Common myeloid progenitor, CD34-positive (primary cell): ENCODE measurements around the gene ITGA6.

Source experiments
- CTCF ChIA-PET: fragments of 350-600 bp; sonication (Branson Sonifier 250); formaldehyde crosslinking; loops from one replicate; lab custom pipeline; 2021; ENCODE audit warnings: antibody characterized with exemption; lab: Charles Lee
- POLR2A ChIA-PET: fragments of 350-600 bp; sonication (Branson Sonifier 250); formaldehyde crosslinking; loops from one replicate; lab custom pipeline; 2021; ENCODE audit warnings: antibody characterized with exemption; lab: Charles Lee
- DNase-seq, 3 donors: peaks; one replicate each; pipeline versions ENCODE4 v3.0.0 to v3.0.0-alpha.2; 2013
- H3K27ac ChIP-seq, 2 experiments: 1 replicate in 1 of 2; 2 replicates in 1 of 2; pipeline ENCODE4 v1.7.0; 2013; ENCODE audit warnings: inconsistent platforms in 2 of 2, low read length in 2 of 2, mild to moderate bottlenecking in 2 of 2, low read depth in 1 of 2, moderate library complexity in 1 of 2; ENCODE audit not compliant: severe bottlenecking in 2 of 2, insufficient read depth in 1 of 2, poor library complexity in 1 of 2
- H3K27me3 ChIP-seq, 5 experiments: replicated peaks in 2 of 5; 1 replicate in 3 of 5; 2 replicates in 2 of 5; pipeline versions ENCODE4 v1.6.1 to v1.7.0; 2013; ENCODE audit warnings: low read length in 4 of 5, mild to moderate bottlenecking in 2 of 5, moderate library complexity in 2 of 5, inconsistent platforms in 1 of 5; ENCODE audit not compliant: insufficient read depth in 5 of 5, control insufficient read depth in 4 of 5
- H3K36me3 ChIP-seq, 4 experiments: 1 replicate in 2 of 4; 2 replicates in 2 of 4; pipeline versions ENCODE4 v1.6.1 to v1.7.0; 2013; ENCODE audit warnings: low read length in 3 of 4, control low read depth in 1 of 4, mild to moderate bottlenecking in 1 of 4; ENCODE audit not compliant: control insufficient read depth in 4 of 4, insufficient read depth in 4 of 4
- H3K4me1 ChIP-seq, 4 experiments: 1 replicate in 3 of 4; 2 replicates in 1 of 4; pipeline versions ENCODE4 v1.6.1 to v1.7.1; 2013; ENCODE audit warnings: low read length in 3 of 4, mild to moderate bottlenecking in 3 of 4, control low read depth in 1 of 4, inconsistent platforms in 1 of 4, moderate library complexity in 1 of 4; ENCODE audit not compliant: control insufficient read depth in 4 of 4, insufficient read depth in 4 of 4; ENCODE audit errors: control extremely low read depth in 1 of 4
- H3K4me3 ChIP-seq, 7 experiments: 1 replicate in 4 of 7; 2 replicates in 3 of 7; pipeline versions ENCODE4 v1.5.1 to v1.7.0; 2013; ENCODE audit warnings: mild to moderate bottlenecking in 7 of 7, low read length in 6 of 7, moderate library complexity in 6 of 7, inconsistent platforms in 2 of 7, low read depth in 2 of 7, control low read depth in 1 of 7; ENCODE audit not compliant: insufficient read depth in 4 of 7, control insufficient read depth in 1 of 7; ENCODE audit errors: extremely low read depth in 1 of 7
- H3K9me3 ChIP-seq, 5 experiments: 1 replicate in 4 of 5; 2 replicates in 1 of 5; pipeline versions ENCODE4 v1.6.1 to v1.7.1; 2013; ENCODE audit warnings: low read length in 4 of 5, mild to moderate bottlenecking in 2 of 5, inconsistent platforms in 1 of 5, low read depth in 1 of 5, moderate library complexity in 1 of 5; ENCODE audit not compliant: control insufficient read depth in 4 of 5, insufficient read depth in 2 of 5; ENCODE audit errors: control extremely low read depth in 1 of 5
- WGBS: methylation state at CpG from one replicate; pipeline ENCODE4 v1.1.5; 2013; ENCODE audit not compliant: insufficient coverage; 5-methylcytosine and 5-hydroxymethylcytosine counted together

Gene ITGA6

GRCh38 chr2:172447811-172448493, 20.6 kb downstream of the ITGA6 start:
- H3K4me1 ChIP-seq: peaks cover 0 to 3% (median 1%) of the 10 kb centered on the region in 4 experiments
- no peak overlapping the region for H3K4me3 ChIP-seq
- ChIA-PET POLR2A (no interaction called here), CTCF (interaction anchor here (0.6 to 30.2 kb wide), 5 partner anchors 9 to 809 kb away, joined by 3 to 515 read pairs (median 3); partner anchors contain the start of gene ITGA6)
- 100% methylated on average over 1 of the region's 5 CpGs for WGBS
- no peaks in the 10 kb centered on the region for H3K27me3 ChIP-seq
- no peaks in the 10 kb centered on the region for H3K9me3 ChIP-seq
- H3K27ac ChIP-seq: no peak overlapping the region
- no peak for DNase-seq
- peaks cover 0 to 4% (median 0%) of the 10 kb centered on the region in 4 experiments for H3K36me3 ChIP-seq

DNA sequence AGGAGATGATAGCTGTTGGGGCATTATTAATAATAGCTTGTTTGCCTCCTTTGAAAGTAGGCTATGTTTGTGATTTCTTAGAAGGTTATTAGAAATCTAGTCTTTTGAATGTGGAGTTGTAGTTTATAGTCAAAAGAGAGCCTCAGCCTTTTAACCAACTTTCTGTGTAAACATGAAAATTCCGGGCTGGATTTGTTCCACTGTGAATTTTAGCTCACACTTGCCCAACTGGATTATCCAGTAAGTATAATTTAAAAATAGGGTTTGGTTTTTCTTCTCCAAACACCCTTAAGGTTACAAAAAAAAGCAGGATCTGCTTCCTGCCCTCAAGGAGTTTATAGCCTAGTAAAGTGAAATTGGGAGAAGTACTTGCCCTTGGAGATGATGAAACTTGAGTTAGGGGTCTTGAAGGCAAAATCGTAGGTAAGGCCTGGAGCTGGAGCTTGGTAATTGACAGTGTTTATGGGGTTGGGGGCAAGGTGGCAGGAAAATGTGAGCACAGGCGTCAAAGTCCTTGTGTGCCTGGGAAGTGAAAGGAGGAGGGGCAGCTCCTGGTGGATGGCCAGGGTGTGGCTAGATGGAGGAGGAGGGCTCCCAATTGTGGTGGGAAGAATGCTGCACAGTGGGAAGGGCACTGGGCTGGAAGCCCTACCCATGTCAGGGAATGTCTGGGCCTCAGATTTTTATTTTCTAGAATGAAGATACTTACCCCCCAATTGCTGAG, 21.3 kb downstream of the ITGA6 start:
- peaks cover 0 to 4% (median 0%) of the 10 kb centered on the region in 4 experiments for H3K36me3 ChIP-seq

DNA sequence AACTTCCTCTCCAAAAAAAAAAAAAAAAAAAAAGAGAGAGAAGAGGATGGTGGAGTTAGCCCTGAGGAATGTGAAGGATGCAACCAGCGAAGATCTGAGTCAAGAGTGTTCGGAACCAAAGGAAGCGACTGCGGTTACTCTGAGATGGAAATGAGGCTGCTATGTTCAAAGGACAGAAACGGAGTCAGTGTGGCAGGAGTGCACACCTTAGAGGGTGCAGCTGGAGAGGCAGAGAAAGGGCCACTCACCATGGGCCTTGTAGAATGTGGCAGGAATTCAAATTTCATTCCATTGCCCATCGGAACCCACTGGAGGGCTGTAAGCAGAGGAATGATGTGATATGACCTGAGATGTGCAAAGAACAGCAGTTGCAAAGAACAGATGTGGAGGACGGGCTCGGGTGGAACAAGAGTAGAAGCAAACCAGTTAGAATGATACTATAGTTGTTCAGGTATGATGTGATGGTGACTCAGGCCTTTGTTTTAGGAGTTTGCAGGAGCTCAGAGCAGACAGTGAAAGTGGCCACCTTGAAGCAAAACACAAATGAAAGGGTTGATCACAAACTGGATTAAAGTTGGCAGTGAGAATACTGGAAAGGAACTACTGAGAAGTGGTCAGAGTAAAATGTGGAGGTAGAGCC, 22.6 kb downstream of the ITGA6 start:
- Histone ChIP-seq H3K4me1 (peaks cover 0 to 11% (median 8%) of the 10 kb centered on the region in 4 experiments), H3K9me3 (no peaks in the 10 kb centered on the region), H3K27ac (no peak overlapping the region), H3K4me3 (no peak overlapping the region), H3K27me3 (no peaks in the 10 kb centered on the region), H3K36me3 (no peaks in the 10 kb centered on the region)
- 97% methylated on average over 7 of the region's 8 CpGs for WGBS
- ChIA-PET CTCF (interaction anchor here (12.2 to 30.2 kb wide), 3 partner anchors 10 to 22 kb away, joined by 93 to 515 read pairs (median 515); partner anchors contain the start of gene ITGA6), POLR2A (no interaction called here)
- no peak for DNase-seq

More for the DNA sequence above, 21.3 kb downstream of the ITGA6 start:
- Histone ChIP-seq H3K4me1 (peaks cover 0 to 3% (median 1%) of the 10 kb centered on the region in 4 experiments), H3K27ac (no peak overlapping the region), H3K9me3 (no peaks in the 10 kb centered on the region), H3K27me3 (no peaks in the 10 kb centered on the region), H3K4me3 (no peak overlapping the region)
- DNase-seq: no peak
- WGBS: 100% methylated on average over 2 of the region's 3 CpGs
- CTCF ChIA-PET: interaction anchor here (0.6 to 30.2 kb wide), 5 partner anchors 10 to 810 kb away, joined by 3 to 515 read pairs (median 3); partner anchors contain the start of gene ITGA6
- POLR2A ChIA-PET: no interaction called here

- CTCF ChIA-PET: interaction anchor here (1.0 to 19.7 kb wide), 3 partner anchors 9 to 16 kb away, joined by 3 to 515 read pairs (median 19); partner anchors contain the start of gene ITGA6
- POLR2A ChIA-PET: no interaction called here
- no peak overlapping the region for H3K4me3 ChIP-seq
- WGBS: 94% methylated on average over 4 of the region's 5 CpGs
- H3K36me3 ChIP-seq: no peaks in the 10 kb centered on the region
- no peak for DNase-seq
- H3K4me1 ChIP-seq: peaks cover 2 to 21% (median 19%) of the 10 kb centered on the region in 4 experiments
- H3K27me3 ChIP-seq: no peaks in the 10 kb centered on the region
- no peaks in the 10 kb centered on the region for H3K9me3 ChIP-seq
- no peak overlapping the region for H3K27ac ChIP-seq
Observed at GRCh38 chr2:172451923-172452322, 24.5 kb downstream of the ITGA6 start.

DNA sequence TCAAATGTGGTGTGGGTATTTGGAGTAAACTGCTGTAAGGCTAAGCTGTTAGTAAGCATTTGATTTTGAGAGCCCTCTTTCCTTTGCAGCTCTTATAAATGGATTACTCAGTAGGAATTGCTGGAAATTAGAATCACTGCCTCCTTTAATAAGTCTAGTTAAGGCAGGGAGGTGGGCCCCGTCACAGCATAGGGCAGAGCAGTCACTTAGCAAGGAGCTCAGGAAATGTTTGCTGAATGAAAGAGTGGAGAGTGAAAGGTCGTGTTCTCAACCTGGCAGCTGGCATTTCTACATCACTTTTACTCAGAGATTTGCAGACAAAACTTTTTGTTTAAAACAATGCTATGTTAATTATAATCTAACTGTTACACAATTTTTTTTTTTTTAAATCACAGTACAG, 25.5 kb downstream of the ITGA6 start:
- no peak for DNase-seq
- Histone ChIP-seq H3K27me3 (no peaks in the 10 kb centered on the region), H3K27ac (no peak overlapping the region), H3K9me3 (no peaks in the 10 kb centered on the region), H3K4me3 (no peak overlapping the region), H3K4me1 (peaks cover 2 to 26% (median 23%) of the 10 kb centered on the region in 4 experiments), H3K36me3 (no peaks in the 10 kb centered on the region)
- WGBS: no CpG with 5 or more reads among the region's 2 CpGs
- ChIA-PET POLR2A (interaction anchor here (0.7 kb wide), 1 partner anchor 1059 kb away, joined by 8 read pairs; no protein-coding TSS in a partner anchor), CTCF (interaction anchor here (0.7 to 19.7 kb wide), 6 partner anchors 9 to 251 kb away, joined by 3 to 515 read pairs (median 4); partner anchors contain the start of gene ITGA6)

DNA sequence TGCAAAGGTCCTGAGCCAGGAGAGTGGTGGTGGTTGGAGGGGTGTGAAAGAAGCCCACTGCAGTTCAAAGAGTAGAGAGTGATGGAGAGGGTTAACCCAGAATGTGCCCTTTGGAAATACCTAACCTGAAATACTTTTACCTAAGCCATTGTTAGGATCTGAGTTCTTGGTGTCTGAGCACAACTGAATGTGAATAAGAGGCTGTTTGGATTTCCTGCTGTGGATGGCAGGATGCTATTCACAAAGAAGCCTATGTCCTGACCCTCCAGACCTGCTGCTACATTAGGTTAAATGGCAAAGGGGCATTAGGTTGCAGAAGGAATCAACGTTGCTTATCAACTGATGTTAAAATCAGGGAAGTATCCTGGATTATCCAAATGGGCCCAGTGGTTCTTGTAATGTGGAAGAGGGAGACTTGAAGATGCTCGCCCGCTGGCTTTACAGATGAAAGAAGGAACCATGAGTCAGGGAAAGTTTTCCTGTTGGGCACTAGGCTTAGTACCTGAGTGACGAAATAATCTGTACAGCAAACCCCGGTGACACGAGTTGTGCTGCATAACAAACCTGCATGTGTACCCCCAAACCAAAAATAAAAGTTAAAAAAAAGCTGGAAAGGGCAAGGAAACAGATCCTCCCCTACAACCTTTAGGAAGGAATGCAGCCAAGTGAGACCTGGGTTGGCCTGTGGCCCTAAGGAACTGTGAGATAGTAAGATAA, 27.2 kb downstream of the ITGA6 start:
- CTCF ChIA-PET: interaction anchor here (1.4 to 19.7 kb wide), 2 partner anchors 10 to 19 kb away, joined by 4 to 515 read pairs; partner anchors contain the start of gene ITGA6
- 36% methylated on average over 5 of the region's 6 CpGs for WGBS
- H3K27ac ChIP-seq: no peak overlapping the region

More for the DNA sequence above, 27.2 kb downstream of the ITGA6 start:
- H3K4me1 ChIP-seq: peaks cover 2 to 33% (median 27%) of the 10 kb centered on the region in 4 experiments
- no peaks in the 10 kb centered on the region for H3K36me3 ChIP-seq
- POLR2A ChIA-PET: no interaction called here
- peak in 1 of 3 donors; percentile 29 for DNase-seq
- H3K9me3 ChIP-seq: no peaks in the 10 kb centered on the region
- H3K4me3 ChIP-seq: peak overlapping the region in 1 of 7 experiments; percentile 7
- no peaks in the 10 kb centered on the region for H3K27me3 ChIP-seq
